H1 (cell line): ENCODE measurements around the gene PRPF4.

Experiments used
- CEBPB ChIP-seq: IDR thresholded peaks from 2 replicates; pipeline ENCODE4 v1.6.1; 2012; ENCODE audit warnings: low read depth, low read length
- CTCF ChIP-seq, 3 experiments: IDR thresholded peaks; 1 replicate in 2 of 3; 2 replicates in 1 of 3; pipeline versions ENCODE4 v1.5.1 to v1.6.1; 2011; ENCODE audit warnings: low read length in 3 of 3, mild to moderate bottlenecking in 3 of 3, inconsistent platforms in 2 of 3, low read depth in 1 of 3, moderate library complexity in 1 of 3; ENCODE audit not compliant: insufficient read depth in 1 of 3; ENCODE audit errors: control extremely low read depth in 1 of 3
- EP300 ChIP-seq, 2 experiments: IDR thresholded peaks; 1 replicate in 1 of 2; 2 replicates in 1 of 2; pipeline ENCODE4 v1.6.1; 2011 to 2012; ENCODE audit warnings: low read depth in 2 of 2, low read length in 2 of 2, mild to moderate bottlenecking in 2 of 2, borderline replicate concordance in 1 of 2, inconsistent platforms in 1 of 2, moderate library complexity in 1 of 2
- GABPA ChIP-seq: IDR thresholded peaks from 2 replicates; pipeline ENCODE4 v1.6.1; 2011; ENCODE audit warnings: mild to moderate bottlenecking, low read length, moderate library complexity, borderline replicate concordance; ENCODE audit not compliant: insufficient read depth
- JUND ChIP-seq: IDR thresholded peaks from 2 replicates; pipeline ENCODE4 v1.6.1; 2011; ENCODE audit warnings: mild to moderate bottlenecking, improper control_type of control experiment, low read length
- MAFK ChIP-seq: IDR thresholded peaks from 2 replicates; pipeline ENCODE4 v1.6.1; 2012; ENCODE audit warnings: low read depth, mild to moderate bottlenecking, improper control_type of control experiment, low read length
- NRF1 ChIP-seq: IDR thresholded peaks from 2 replicates; pipeline ENCODE4 v1.6.1; 2011; ENCODE audit warnings: mild to moderate bottlenecking, low read depth, low read length, improper control_type of control experiment
- PHF8 ChIP-seq: fragments of 200-600 bp; sonication (generic); conservative IDR thresholded peaks from 2 replicates; pipeline ENCODE4 v1.7.1; 2012; ENCODE audit warnings: low read depth, mild to moderate bottlenecking, inconsistent platforms, low read length, moderate library complexity
- POLR2A ChIP-seq, 2 experiments: IDR thresholded peaks; 1 replicate in 1 of 2; 2 replicates in 1 of 2; pipeline ENCODE4 v1.6.1; 2011; ENCODE audit warnings: low read depth in 2 of 2, low read length in 2 of 2, mild to moderate bottlenecking in 2 of 2; ENCODE audit errors: control extremely low read depth in 1 of 2
- TF ChIP-seq, protein P1 (sequence below): IDR thresholded peaks from 2 replicates; pipeline ENCODE4 v1.6.1; 2011; ENCODE audit warnings: low read length, improper control_type of control experiment
- TF ChIP-seq, protein P2 (sequence below): IDR thresholded peaks from 2 replicates; pipeline ENCODE4 v1.6.1; 2012; ENCODE audit warnings: inconsistent platforms

DNA sequence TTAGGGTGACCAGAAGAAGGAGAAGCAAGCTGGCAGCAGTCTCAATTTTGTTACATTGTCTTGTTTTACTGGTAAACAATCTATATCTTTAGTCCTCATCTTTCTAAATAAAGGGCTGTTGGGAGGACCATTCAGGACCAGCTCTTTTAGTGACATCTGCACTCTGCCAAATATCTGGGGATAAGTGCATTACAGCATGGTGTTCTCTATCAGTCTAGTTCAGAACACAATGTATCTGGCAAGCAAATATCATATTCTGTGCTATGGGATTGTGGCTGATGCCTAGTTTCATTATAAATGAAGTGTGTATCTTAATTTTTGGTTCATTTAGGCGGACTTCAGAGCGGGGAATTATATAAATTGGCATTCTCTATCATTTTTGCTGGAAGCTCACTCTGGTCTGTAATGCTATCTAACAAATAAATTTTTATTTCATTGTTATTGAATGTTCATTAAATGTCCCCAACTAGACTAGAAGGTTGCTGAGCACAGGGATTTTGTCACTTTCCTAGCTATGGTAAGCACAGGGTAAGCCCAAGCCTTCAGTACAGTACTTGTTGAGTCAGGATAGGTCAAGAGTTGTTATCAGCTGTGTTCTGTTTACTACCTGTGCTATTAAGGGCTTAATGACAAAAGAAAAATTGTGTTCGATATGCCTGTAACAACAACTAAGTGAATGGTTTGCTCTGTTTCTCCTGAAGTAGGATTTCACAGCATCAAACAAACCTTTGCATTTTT, 52.8 kb downstream of the PRPF4 start:
- TF ChIP-seq CTCF (IDR thresholded peaks at IDR 0.05; ENCODE audit: control extremely low read depth in 1 of 3, insufficient read depth in 1 of 3, low read depth in 1 of 3, low read length in 3 of 3): no peak
- no peak for TF ChIP-seq NRF1
- TF ChIP-seq, protein P1, sequence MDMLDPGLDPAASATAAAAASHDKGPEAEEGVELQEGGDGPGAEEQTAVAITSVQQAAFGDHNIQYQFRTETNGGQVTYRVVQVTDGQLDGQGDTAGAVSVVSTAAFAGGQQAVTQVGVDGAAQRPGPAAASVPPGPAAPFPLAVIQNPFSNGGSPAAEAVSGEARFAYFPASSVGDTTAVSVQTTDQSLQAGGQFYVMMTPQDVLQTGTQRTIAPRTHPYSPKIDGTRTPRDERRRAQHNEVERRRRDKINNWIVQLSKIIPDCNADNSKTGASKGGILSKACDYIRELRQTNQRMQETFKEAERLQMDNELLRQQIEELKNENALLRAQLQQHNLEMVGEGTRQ: no peak
- no peak for TF ChIP-seq POLR2A (IDR thresholded peaks at IDR 0.05; ENCODE audit: control extremely low read depth in 1 of 2, low read depth in 2 of 2, low read length in 2 of 2)
- no peak for TF ChIP-seq PHF8
- no peak for TF ChIP-seq JUND
- TF ChIP-seq MAFK: no peak
- TF ChIP-seq GABPA: no peak
- TF ChIP-seq, protein P2, sequence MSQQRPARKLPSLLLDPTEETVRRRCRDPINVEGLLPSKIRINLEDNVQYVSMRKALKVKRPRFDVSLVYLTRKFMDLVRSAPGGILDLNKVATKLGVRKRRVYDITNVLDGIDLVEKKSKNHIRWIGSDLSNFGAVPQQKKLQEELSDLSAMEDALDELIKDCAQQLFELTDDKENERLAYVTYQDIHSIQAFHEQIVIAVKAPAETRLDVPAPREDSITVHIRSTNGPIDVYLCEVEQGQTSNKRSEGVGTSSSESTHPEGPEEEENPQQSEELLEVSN: no peak
- no peak for TF ChIP-seq EP300 (IDR thresholded peaks at IDR 0.05; ENCODE audit: borderline replicate concordance in 1 of 2, low read depth in 2 of 2, low read length in 2 of 2)
- TF ChIP-seq CEBPB: no peak
